Mammary epithelial cell (primary cell): ENCODE results near the gene DENND10.

Source experiments
- CTCF ChIP-seq, 2 donors: IDR thresholded peaks in 1 of 2; conservative IDR thresholded peaks in 1 of 2; 2 replicates each; pipeline ENCODE4 v1.5.1; 2011 to 2012; ENCODE audit warnings: inconsistent platforms in 2 of 2, low read length in 2 of 2, mild to moderate bottlenecking in 2 of 2, control low read depth in 1 of 2, low read depth in 1 of 2; ENCODE audit not compliant: insufficient read depth in 1 of 2; ENCODE audit errors: extremely low read depth in 1 of 2
- EZH2 ChIP-seq: IDR thresholded peaks from 2 replicates; pipeline ENCODE4 v1.6.1; 2012; ENCODE audit warnings: low read length, inconsistent platforms, borderline replicate concordance

GRCh38 chr10:119120413-119120867, 16.5 kb downstream of the DENND10 start:
- TF ChIP-seq CTCF (conservative IDR thresholded peaks at IDR 0.05 in 1 of 2, IDR thresholded peaks at IDR 0.05 in 1 of 2; ENCODE audit: extremely low read depth in 1 of 2, insufficient read depth in 1 of 2, low read depth in 1 of 2, low read length in 2 of 2) (no peak), EZH2 (no peak)
